HepG2 (cell line): Measurements from ENCODE around the gene RNU7-1. TPM values are rescaled to one million over a fixed set of nuclear protein-coding genes. Genes with fewer than 3 reads are reported as not detected.

Source experiments
- ATF3 ChIP-seq: sonication (generic); formaldehyde crosslinking; IDR thresholded peaks from 2 replicates; pipeline ENCODE4 v1.4.0; 2020; ENCODE audit warnings: missing genetic modification reagents
- BATF2 ChIP-seq: sonication (generic); formaldehyde crosslinking; IDR thresholded peaks from 2 replicates; pipeline ENCODE4 v1.8.0; 2022; ENCODE audit warnings: mild to moderate bottlenecking, missing genetic modification reagents, moderate library complexity
- CHD2 ChIP-seq: IDR thresholded peaks from 2 replicates; pipeline ENCODE4 v1.6.1; 2011; ENCODE audit warnings: low read depth, low read length, improper control_type of control experiment
- EZH2 ChIP-seq: conservative IDR thresholded peaks from 2 replicates; pipeline ENCODE4 v1.6.1; 2012; ENCODE audit warnings: mild to moderate bottlenecking, low read depth, low read length, moderate library complexity
- HDAC2 ChIP-seq: sonication (generic); formaldehyde crosslinking; IDR thresholded peaks from 2 replicates; pipeline ENCODE4 v1.4.0; 2020; ENCODE audit warnings: missing genetic modification reagents
- KDM5A ChIP-seq: fragments of 200-600 bp; sonication (generic); IDR thresholded peaks from 2 replicates; pipeline ENCODE4 v1.7.0; 2018; ENCODE audit warnings: antibody characterized with exemption, mild to moderate bottlenecking, low read length, borderline replicate concordance
- MAF1 ChIP-seq: sonication (generic); formaldehyde crosslinking; IDR thresholded peaks from 2 replicates; pipeline ENCODE4 v1.5.0; 2020; ENCODE audit warnings: missing genetic modification reagents, borderline replicate concordance
- MAX ChIP-seq: IDR thresholded peaks from 2 replicates; pipeline ENCODE4 v1.6.1; 2012; ENCODE audit warnings: inconsistent platforms
- MTA3 ChIP-seq: sonication (generic); formaldehyde crosslinking; IDR thresholded peaks from 2 replicates; pipeline ENCODE4 v1.4.0; 2020; ENCODE audit warnings: missing genetic modification reagents
- MYNN ChIP-seq: sonication (generic); formaldehyde crosslinking; IDR thresholded peaks from 2 replicates; pipeline ENCODE4 v1.4.0; 2020; ENCODE audit warnings: mild to moderate bottlenecking, low read depth, missing genetic modification reagents
- NFIB ChIP-seq: sonication (generic); formaldehyde crosslinking; IDR thresholded peaks from 2 replicates; pipeline ENCODE4 v1.9.0; 2021; ENCODE audit warnings: missing genetic modification reagents, mild to moderate bottlenecking, borderline replicate concordance
- NFKB2 ChIP-seq: sonication (generic); formaldehyde crosslinking; IDR thresholded peaks from 2 replicates; pipeline ENCODE4 v1.4.0; 2020; ENCODE audit warnings: missing genetic modification reagents, borderline replicate concordance
- NFYB ChIP-seq: sonication (generic); formaldehyde crosslinking; IDR thresholded peaks from 2 replicates; pipeline ENCODE4 v1.4.0; 2020; ENCODE audit warnings: missing genetic modification reagents
- PRDM4 ChIP-seq: sonication (generic); formaldehyde crosslinking; IDR thresholded peaks from 2 replicates; pipeline ENCODE4 v1.9.0; 2021; ENCODE audit warnings: missing genetic modification reagents, borderline replicate concordance
- SUZ12 ChIP-seq: fragments of 150-350 bp; IDR thresholded peaks from 2 replicates; pipeline ENCODE4 v1.6.1; 2014; ENCODE audit warnings: low read depth, low read length
- TAF15 ChIP-seq: fragments of 200-400 bp; formaldehyde crosslinking; IDR thresholded peaks from one replicate; pipeline ENCODE4 v1.6.1; 2018; ENCODE audit warnings: mild to moderate bottlenecking, low read depth, low read length; ENCODE audit not compliant: poor library complexity, severe bottlenecking
- ZBTB3 ChIP-seq: sonication (generic); formaldehyde crosslinking; IDR thresholded peaks from 2 replicates; pipeline ENCODE4 v1.4.0; 2020; ENCODE audit warnings: low read depth, mild to moderate bottlenecking, moderate library complexity, missing genetic modification reagents, borderline replicate concordance
- ZFP36L1 ChIP-seq: sonication (generic); formaldehyde crosslinking; IDR thresholded peaks from 2 replicates; pipeline ENCODE4 v1.8.0; 2022; ENCODE audit warnings: mild to moderate bottlenecking, missing genetic modification reagents, moderate library complexity
- ZMYM2 ChIP-seq: sonication (generic); formaldehyde crosslinking; IDR thresholded peaks from 2 replicates; pipeline ENCODE4 v1.8.0; 2022; ENCODE audit warnings: mild to moderate bottlenecking, missing genetic modification reagents
- ZNF263 ChIP-seq: sonication (generic); formaldehyde crosslinking; IDR thresholded peaks from 2 replicates; pipeline ENCODE4 v1.4.0; 2020; ENCODE audit warnings: missing genetic modification reagents
- ZNF451 ChIP-seq: sonication (generic); formaldehyde crosslinking; IDR thresholded peaks from 2 replicates; pipeline ENCODE4 v1.5.0; 2020; ENCODE audit warnings: mild to moderate bottlenecking, missing genetic modification reagents
- ZNF598 ChIP-seq: sonication (generic); formaldehyde crosslinking; IDR thresholded peaks from 2 replicates; pipeline ENCODE4 v1.5.1; 2020; ENCODE audit warnings: mild to moderate bottlenecking, missing genetic modification reagents, borderline replicate concordance
- ZNF770 ChIP-seq: sonication (generic); formaldehyde crosslinking; IDR thresholded peaks from 2 replicates; pipeline ENCODE4 v1.5.0; 2020; ENCODE audit warnings: mild to moderate bottlenecking, missing genetic modification reagents
- ZSCAN30 ChIP-seq: sonication (generic); formaldehyde crosslinking; IDR thresholded peaks from 2 replicates; pipeline ENCODE4 v1.5.0; 2020; ENCODE audit warnings: mild to moderate bottlenecking, missing genetic modification reagents
- polyA plus RNA-seq, 8 experiments: library from polyadenylated mRNA; depleted of rRNA in 3 of 8; stranded (reverse) in 7 of 8; unstranded in 1 of 8; fragments of >200 nt; fragmentation: Illumina TruSeq in 4 of 8; extraction: Trizol in 4 of 8; gene quantifications; 2 replicates each; pipeline versions ENCODE4 v1.2.1 to v1.2.3, GENCODE V29; 2011 to 2016; ENCODE audit warnings: low read depth in 4 of 8, missing spikeins in 1 of 8, mixed read lengths in 1 of 8; ENCODE audit not compliant: insufficient read depth in 1 of 8
- total RNA-seq, 5 experiments: library from RNA; depleted of rRNA; stranded (reverse); fragments of >200 nt; fragmentation: Illumina TruSeq; extraction: Trizol; gene quantifications; 2 replicates each; pipeline ENCODE4 v1.2.3, GENCODE V29; 2016; ENCODE audit warnings: low read depth in 1 of 5

RNU7-1 gene
- total and polyA plus RNA-seq, 2 of the 13 experiments (the other 11 are each of a cell fraction or from before 2014, with no cell fraction given), result not detected

- TF ChIP-seq NFYB (CRISPR knock-in tag), result peak; percentile 48; the same call in 1 of the 2 replicates
- no peak; the same call in 1 of the 2 replicates for TF ChIP-seq MYNN (CRISPR knock-in tag)
- no peak for TF ChIP-seq SUZ12
- no peak; the same call in none of the 2 replicates for TF ChIP-seq ATF3
- TF ChIP-seq PRDM4 (CRISPR knock-in tag), result no peak
- peak; percentile 91; the same call in 1 of the 2 replicates for TF ChIP-seq NFKB2
- peak; percentile 94 for TF ChIP-seq MAX
- TF ChIP-seq KDM5A, result peak; percentile 81; the same call in 1 of the 2 replicates
- peak; percentile 95 for TF ChIP-seq TAF15
- TF ChIP-seq ZNF263 (CRISPR knock-in tag), result 0 out of 2 replicates have a peak, but pooled peaks have one; percentile 35
- peak; percentile 68; the same call in 1 of the 2 replicates for TF ChIP-seq MAF1 (CRISPR knock-in tag)
- no peak for TF ChIP-seq EZH2
- no peak for TF ChIP-seq NFIB (CRISPR knock-in tag)
- TF ChIP-seq ZBTB3 (CRISPR knock-in tag), result 0 out of 2 replicates have a peak, but pooled peaks have one; percentile 36
- TF ChIP-seq BATF2 (CRISPR knock-in tag), result peak; percentile 32; the same call in 1 of the 2 replicates
- TF ChIP-seq ZMYM2 (CRISPR knock-in tag), result no peak
- peak; percentile 91 for TF ChIP-seq CHD2
- TF ChIP-seq ZSCAN30 (CRISPR knock-in tag), result no peak
- TF ChIP-seq ZNF598 (CRISPR knock-in tag), result peak; percentile 94
- peak; percentile 54; the same call in 1 of the 2 replicates for TF ChIP-seq ZNF451
- no peak for TF ChIP-seq MTA3 (CRISPR knock-in tag)
- TF ChIP-seq ZFP36L1, result no peak; the same call in 1 of the 2 replicates
- peak; percentile 39 for TF ChIP-seq ZNF770
- TF ChIP-seq HDAC2 (CRISPR knock-in tag), result peak; percentile 87; the same call in 1 of the 2 replicates
Observed at GRCh38 chr12:6937481-6938352, 5.9 kb upstream of the RNU7-1 start (continued).
